ENCODE results near the gene RALY. TPM values are rescaled to one million over a fixed set of nuclear protein-coding genes. Genes with fewer than 3 reads are reported as not detected.
A peak's percentile ranks its signal among the peaks of the same experiment; 100 is the strongest.

The RALY gene
- total RNA-seq, 1 experiment from 2014 or later, result 164 TPM

- in situ Hi-C loops (cut with HindIII; ENCODE audit: low pct_unique_long_range_greater_than_20kb, low sequenced_read_pairs), result no loop called here
- H3K27me3 ChIP-seq (ENCODE audit: control insufficient read depth, insufficient read depth, low read length), result no peaks in the 10 kb centered on the region
- intact Hi-C loops (cut with micrococcal nuclease; ENCODE audit: unreplicated experiment), result no loop called here
- H3K27ac ChIP-seq (ENCODE audit: low read length), result no peak overlapping the region
- ChIA-PET CTCF (no interaction called here), POLR2A (interaction anchor here (1.0 kb wide), 1 partner anchor 40 kb away, joined by 3 read pairs; no protein-coding TSS in a partner anchor)
- no peak for TF ChIP-seq SIN3A (IDR thresholded peaks at IDR 0.05; ENCODE audit: borderline replicate concordance, insufficient read depth, low read depth, low read length)
- no peak for TF ChIP-seq REST (IDR thresholded peaks at IDR 0.05; ENCODE audit: insufficient read depth in 1 of 2, low read depth in 2 of 2, low read length in 1 of 2)
- no peak for TF ChIP-seq CTCF (IDR thresholded peaks at IDR 0.05)
- no peak for TF ChIP-seq POLR2AphosphoS5 (IDR thresholded peaks at IDR 0.05; ENCODE audit: low read depth, low read length)
- no peak for TF ChIP-seq TCF7L2 (IDR thresholded peaks at IDR 0.05; ENCODE audit: low read depth, low read length)
- H3K36me3 ChIP-seq (ENCODE audit: control insufficient read depth, insufficient read depth, low read length), result peaks cover 2% of the 10 kb centered on the region; the same call in 1 of the 2 replicates
- H3K4me3 ChIP-seq (ENCODE audit: low read depth in 2 of 2, low read length in 2 of 2), result no peak overlapping the region
- no peaks in the 10 kb centered on the region for H3K9me3 ChIP-seq (ENCODE audit: control insufficient read depth, insufficient read depth, low read depth, low read length)
- BruUV-seq (replicated peaks), result no TSS peak
- DNase-seq (ENCODE audit: low read depth, low spot score) (no peak), ATAC-seq (no peak)
- peaks cover 1% of the 10 kb centered on the region; the same call in 1 of the 2 replicates for H3K4me1 ChIP-seq (ENCODE audit: control insufficient read depth, insufficient read depth, low read length)
These were observed 3.6 kb upstream of the RALY start for GRCh38 chr20:33990075-33990474.

- ATAC-seq (no peak), DNase-seq (ENCODE audit: low read depth, low spot score) (no peak)
- Histone ChIP-seq H3K36me3 (ENCODE audit: control insufficient read depth, insufficient read depth, low read length) (peaks cover 2% of the 10 kb centered on the region; the same call in 1 of the 2 replicates), H3K4me1 (ENCODE audit: control insufficient read depth, insufficient read depth, low read length) (peaks cover 16% of the 10 kb centered on the region), H3K27me3 (ENCODE audit: control insufficient read depth, insufficient read depth, low read length) (no peaks in the 10 kb centered on the region), H3K4me3 (ENCODE audit: low read depth in 2 of 2, low read length in 2 of 2) (peak overlapping the region; percentile 88 to 99; a peak in 3 of 4 replicates), H3K27ac (ENCODE audit: low read length) (peak overlapping the region; percentile 99; the same call in 1 of the 2 replicates), H3K9me3 (ENCODE audit: control insufficient read depth, insufficient read depth, low read depth, low read length) (no peaks in the 10 kb centered on the region)
- in situ Hi-C loops (cut with HindIII; ENCODE audit: low pct_unique_long_range_greater_than_20kb, low sequenced_read_pairs) (no loop called here), intact Hi-C loops (cut with micrococcal nuclease; ENCODE audit: unreplicated experiment) (no loop called here)
- no TSS peak for BruUV-seq (replicated peaks)
- TF ChIP-seq POLR2AphosphoS5 (IDR thresholded peaks at IDR 0.05; ENCODE audit: low read depth, low read length), result no peak
- TF ChIP-seq TCF7L2 (IDR thresholded peaks at IDR 0.05; ENCODE audit: low read depth, low read length), result no peak
- no peak for TF ChIP-seq CTCF (IDR thresholded peaks at IDR 0.05)
- TF ChIP-seq SIN3A (IDR thresholded peaks at IDR 0.05; ENCODE audit: borderline replicate concordance, insufficient read depth, low read depth, low read length), result no peak
- TF ChIP-seq REST (IDR thresholded peaks at IDR 0.05; ENCODE audit: insufficient read depth in 1 of 2, low read depth in 2 of 2, low read length in 1 of 2), result no peak
- ChIA-PET CTCF (no interaction called here), POLR2A (interaction anchor here (0.6 kb wide), 1 partner anchor 8 kb away, joined by 7 read pairs; no protein-coding TSS in a partner anchor)
These were observed 2.2 kb upstream of the RALY start for GRCh38 chr20:33991502-33991901.
